HEK293 (cell line): ENCODE measurements around the gene PTPRK.

ENCODE experiments used
- CTCF ChIA-PET: fragments of 350-600 bp; formaldehyde crosslinking; extraction: SDS; loops from one replicate; lab custom pipeline; 2021; ENCODE audit warnings: antibody characterized with exemption; lab: Yijun Ruan, JAX
- POLR2A ChIA-PET: fragments of 300-600 bp; formaldehyde crosslinking; extraction: SDS; loops from one replicate; lab custom pipeline; 2020; ENCODE audit warnings: antibody characterized with exemption, inconsistent platforms; lab: Yijun Ruan, JAX
- H3K27ac ChIP-seq: fragments of 200-500 bp; sonication (Bioruptor generic); 2 replicates; pipeline ENCODE4 v1.5.1; 2014; ENCODE audit warnings: low read depth, low read length, control low read depth, inconsistent platforms; ENCODE audit errors: extremely low read depth
- H3K36me3 ChIP-seq, 2 experiments: fragments of 200-500 bp in 1 of 2; sonication (Bioruptor generic) in 1 of 2; 1 replicate in 1 of 2; 2 replicates in 1 of 2; pipeline ENCODE4 v1.5.1; 2014 to 2017; ENCODE audit warnings: inconsistent platforms in 2 of 2, low read length in 2 of 2; ENCODE audit not compliant: control insufficient read depth in 2 of 2, insufficient read depth in 1 of 2
- H3K4me1 ChIP-seq: fragments of 200-500 bp; sonication (Bioruptor generic); 2 replicates; pipeline ENCODE4 v1.5.1; 2014; ENCODE audit warnings: mild to moderate bottlenecking, low read length, inconsistent platforms; ENCODE audit not compliant: control insufficient read depth, insufficient read depth
- H3K4me3 ChIP-seq: 2 replicates; pipeline ENCODE4 v1.5.1; 2011; ENCODE audit warnings: low read depth, mild to moderate bottlenecking, control low read depth, low read length, moderate library complexity
- H3K9me3 ChIP-seq: fragments of 200-500 bp; sonication (Bioruptor generic); 2 replicates; pipeline ENCODE4 v1.5.1; 2014; ENCODE audit warnings: low read depth, low read length, inconsistent platforms; ENCODE audit not compliant: control insufficient read depth, insufficient read depth
- HOXC10 ChIP-seq: sonication (generic); formaldehyde crosslinking; IDR thresholded peaks from 2 replicates; pipeline ENCODE4 v1.8.1; 2023; ENCODE audit warnings: mild to moderate bottlenecking, missing genetic modification reagents
- PRDM4 ChIP-seq: fragments of 450-650 bp; formaldehyde crosslinking; IDR thresholded peaks from 2 replicates; pipeline ENCODE4 v1.5.1; 2017; ENCODE audit warnings: missing biosample characterization, missing genetic modification characterization
- SCRT2 ChIP-seq: fragments of 450-650 bp; formaldehyde crosslinking; IDR thresholded peaks from 2 replicates; pipeline ENCODE4 v1.5.1; 2016; ENCODE audit warnings: missing biosample characterization, missing genetic modification characterization
- WT1 ChIP-seq: fragments of 450-650 bp; formaldehyde crosslinking; IDR thresholded peaks from 2 replicates; pipeline ENCODE4 v1.5.1; 2016; ENCODE audit warnings: missing biosample characterization, missing genetic modification characterization
- ZNF169 ChIP-seq: fragments of 450-650 bp; formaldehyde crosslinking; IDR thresholded peaks from 2 replicates; pipeline ENCODE4 v1.5.1; 2016; ENCODE audit warnings: missing biosample characterization, missing genetic modification characterization
- ZNF175 ChIP-seq: fragments of 450-650 bp; formaldehyde crosslinking; IDR thresholded peaks from 2 replicates; pipeline ENCODE4 v1.5.1; 2016; ENCODE audit warnings: missing biosample characterization, missing genetic modification characterization
- ZNF19 ChIP-seq: fragments of 450-650 bp; formaldehyde crosslinking; IDR thresholded peaks from 2 replicates; pipeline ENCODE4; 2016; ENCODE audit warnings: missing biosample characterization, missing genetic modification characterization, low read depth
- ZNF239 ChIP-seq: fragments of 450-650 bp; formaldehyde crosslinking; IDR thresholded peaks from 2 replicates; pipeline ENCODE4 v1.5.1; 2016; ENCODE audit warnings: missing biosample characterization, missing genetic modification characterization
- ZNF266 ChIP-seq: fragments of 450-650 bp; formaldehyde crosslinking; IDR thresholded peaks from 2 replicates; pipeline ENCODE4 v1.5.1; 2016; ENCODE audit warnings: missing biosample characterization, missing genetic modification characterization, low read depth
- ZNF37A ChIP-seq: fragments of 450-650 bp; IDR thresholded peaks from 2 replicates; pipeline ENCODE4 v1.5.1; 2018; ENCODE audit warnings: missing biosample characterization, missing genetic modification characterization
- ZNF394 ChIP-seq: fragments of 450-650 bp; formaldehyde crosslinking; IDR thresholded peaks from 2 replicates; pipeline ENCODE4 v1.5.1; 2016; ENCODE audit warnings: missing biosample characterization, missing genetic modification characterization, mild to moderate bottlenecking, moderate library complexity, borderline replicate concordance
- ZNF404 ChIP-seq: fragments of 450-650 bp; formaldehyde crosslinking; IDR thresholded peaks from 2 replicates; pipeline ENCODE4 v1.5.1; 2017; ENCODE audit warnings: missing biosample characterization, missing genetic modification characterization
- ZNF423 ChIP-seq: fragments of 450-650 bp; formaldehyde crosslinking; IDR thresholded peaks from 2 replicates; pipeline ENCODE4 v1.5.1; 2016; ENCODE audit warnings: missing biosample characterization, missing genetic modification characterization
- ZNF610 ChIP-seq: fragments of 450-650 bp; formaldehyde crosslinking; IDR thresholded peaks from 2 replicates; pipeline ENCODE4 v1.5.1; 2016; ENCODE audit warnings: missing biosample characterization, missing genetic modification characterization, borderline replicate concordance
- ZNF624 ChIP-seq: fragments of 450-650 bp; formaldehyde crosslinking; IDR thresholded peaks from 2 replicates; pipeline ENCODE4 v1.5.1; 2017; ENCODE audit warnings: missing biosample characterization, missing genetic modification characterization
- ZNF629 ChIP-seq: fragments of 450-650 bp; formaldehyde crosslinking; IDR thresholded peaks from 2 replicates; pipeline ENCODE4 v1.5.1; 2017; ENCODE audit warnings: missing biosample characterization, missing genetic modification characterization
- ZNF76 ChIP-seq: fragments of 450-650 bp; formaldehyde crosslinking; IDR thresholded peaks from 2 replicates; pipeline ENCODE4; 2016; ENCODE audit warnings: low read depth, missing biosample characterization, missing genetic modification characterization, borderline replicate concordance
- ZNF768 ChIP-seq: fragments of 450-650 bp; formaldehyde crosslinking; IDR thresholded peaks from 2 replicates; pipeline ENCODE4 v1.5.1; 2018; ENCODE audit warnings: missing biosample characterization, mild to moderate bottlenecking, missing genetic modification characterization
- ZNF777 ChIP-seq: fragments of 450-650 bp; formaldehyde crosslinking; IDR thresholded peaks from 2 replicates; pipeline ENCODE4 v1.5.1; 2017; ENCODE audit warnings: missing biosample characterization, missing genetic modification characterization, borderline replicate concordance
- TF ChIP-seq, protein P1 (sequence below): IDR thresholded peaks from 2 replicates; pipeline ENCODE4 v1.6.1; 2011; ENCODE audit warnings: mild to moderate bottlenecking, low read depth, low read length, borderline replicate concordance
- TF ChIP-seq, protein P2 (sequence below): fragments of 450-650 bp; formaldehyde crosslinking; IDR thresholded peaks from 2 replicates; pipeline ENCODE4 v1.5.1; 2016; ENCODE audit warnings: missing biosample characterization, missing genetic modification characterization, low read depth

The PTPRK gene

DNA sequence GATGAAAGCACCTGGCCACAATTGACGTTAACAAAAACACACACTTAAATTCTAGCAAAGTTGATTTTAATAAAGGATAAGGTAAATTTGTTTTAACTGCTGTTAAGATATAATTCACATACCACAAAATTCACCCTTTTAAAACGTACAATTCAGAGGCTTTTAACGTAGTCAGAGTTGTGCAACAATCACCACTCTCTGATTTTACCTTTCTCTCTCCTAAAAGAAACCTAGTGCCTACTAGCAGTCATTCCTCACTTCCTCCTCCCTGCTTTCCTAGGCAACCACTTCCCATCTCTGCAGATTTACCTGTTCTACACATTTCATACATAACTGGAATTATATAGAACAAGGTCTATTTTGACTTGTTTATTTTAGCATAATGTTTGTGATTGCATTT is 58.9 kb downstream of the PTPRK start:
- no peak overlapping the region for H3K4me3 ChIP-seq
- no peak overlapping the region for H3K27ac ChIP-seq
- H3K36me3 ChIP-seq = no peaks in the 10 kb centered on the region
- peaks cover 16% of the 10 kb centered on the region for H3K4me1 ChIP-seq
- CTCF ChIA-PET = interaction anchor here (0.6 to 0.7 kb wide), 3 partner anchors 31 to 545 kb away, joined by 3 to 4 read pairs (median 3); no protein-coding TSS in a partner anchor
- POLR2A ChIA-PET = no interaction called here
- no peaks in the 10 kb centered on the region for H3K9me3 ChIP-seq
- TF ChIP-seq ZNF624 = no peak
- TF ChIP-seq ZNF404 (tag by site-specific recombination) = no peak
- TF ChIP-seq SCRT2 = no peak
- no peak for TF ChIP-seq ZNF76 (tag by site-specific recombination)
- no peak for TF ChIP-seq ZNF175
- no peak for TF ChIP-seq ZNF266 (tag by site-specific recombination)

GRCh38 chr6:128456510-128457230 is 63.7 kb downstream of the PTPRK start:
- TF ChIP-seq ZNF768 (tag by site-specific recombination) (no peak), ZNF423 (tag by site-specific recombination) (no peak), ZNF610 (no peak), ZNF777 (tag by site-specific recombination) (no peak), ZNF394 (tag by site-specific recombination) (no peak), ZNF169 (tag by site-specific recombination) (no peak), HOXC10 (CRISPR knock-in tag) (no peak), WT1 (tag by site-specific recombination) (no peak), ZNF19 (tag by site-specific recombination) (no peak), ZNF37A (tag by site-specific recombination) (no peak)
- TF ChIP-seq, protein P1, sequence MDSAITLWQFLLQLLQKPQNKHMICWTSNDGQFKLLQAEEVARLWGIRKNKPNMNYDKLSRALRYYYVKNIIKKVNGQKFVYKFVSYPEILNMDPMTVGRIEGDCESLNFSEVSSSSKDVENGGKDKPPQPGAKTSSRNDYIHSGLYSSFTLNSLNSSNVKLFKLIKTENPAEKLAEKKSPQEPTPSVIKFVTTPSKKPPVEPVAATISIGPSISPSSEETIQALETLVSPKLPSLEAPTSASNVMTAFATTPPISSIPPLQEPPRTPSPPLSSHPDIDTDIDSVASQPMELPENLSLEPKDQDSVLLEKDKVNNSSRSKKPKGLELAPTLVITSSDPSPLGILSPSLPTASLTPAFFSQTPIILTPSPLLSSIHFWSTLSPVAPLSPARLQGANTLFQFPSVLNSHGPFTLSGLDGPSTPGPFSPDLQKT = no peak
- TF ChIP-seq, all 188 proteins: peak for 0
- POLR2A ChIA-PET = no interaction called here
- H3K4me3 ChIP-seq = no peak overlapping the region
- no peaks in the 10 kb centered on the region for H3K9me3 ChIP-seq
- CTCF ChIA-PET = interaction anchor here (0.6 kb wide), 1 partner anchor 60 kb away, joined by 4 read pairs; no protein-coding TSS in a partner anchor
- 0 out of 2 replicates have a peak, but pooled peaks cover 2% of the 10 kb centered on the region for H3K4me1 ChIP-seq
- H3K27ac ChIP-seq = no peak overlapping the region
- H3K36me3 ChIP-seq = no peaks in the 10 kb centered on the region

- CTCF ChIA-PET = no interaction called here
- no peaks in the 10 kb centered on the region for H3K36me3 ChIP-seq
These were observed 64.4 kb downstream of the PTPRK start for GRCh38 chr6:128455959-128456358.

More at GRCh38 chr6:128455959-128456358, 64.4 kb downstream of the PTPRK start:
- Histone ChIP-seq H3K4me3 (no peak overlapping the region), H3K27ac (no peak overlapping the region), H3K9me3 (no peaks in the 10 kb centered on the region), H3K4me1 (0 out of 2 replicates have a peak, but pooled peaks cover 2% of the 10 kb centered on the region)
- POLR2A ChIA-PET = no interaction called here
- TF ChIP-seq, protein P2, sequence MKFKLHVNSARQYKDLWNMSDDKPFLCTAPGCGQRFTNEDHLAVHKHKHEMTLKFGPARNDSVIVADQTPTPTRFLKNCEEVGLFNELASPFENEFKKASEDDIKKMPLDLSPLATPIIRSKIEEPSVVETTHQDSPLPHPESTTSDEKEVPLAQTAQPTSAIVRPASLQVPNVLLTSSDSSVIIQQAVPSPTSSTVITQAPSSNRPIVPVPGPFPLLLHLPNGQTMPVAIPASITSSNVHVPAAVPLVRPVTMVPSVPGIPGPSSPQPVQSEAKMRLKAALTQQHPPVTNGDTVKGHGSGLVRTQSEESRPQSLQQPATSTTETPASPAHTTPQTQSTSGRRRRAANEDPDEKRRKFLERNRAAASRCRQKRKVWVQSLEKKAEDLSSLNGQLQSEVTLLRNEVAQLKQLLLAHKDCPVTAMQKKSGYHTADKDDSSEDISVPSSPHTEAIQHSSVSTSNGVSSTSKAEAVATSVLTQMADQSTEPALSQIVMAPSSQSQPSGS (tag by site-specific recombination) = peak; percentile 90
- TF ChIP-seq ZNF629 (tag by site-specific recombination) (peak; percentile 76), ZNF239 (tag by site-specific recombination) (no peak), PRDM4 (tag by site-specific recombination) (peak; percentile 21; the same call in 1 of the 2 replicates)
